Endothelial cell of umbilical vein (primary cell): ENCODE data around the gene RBMS3. TPM values are rescaled to one million over a fixed set of nuclear protein-coding genes. Genes with fewer than 3 reads are reported as not detected.

Experiments
- BruUV-seq: library from RNA; stranded (reverse); fragments of 400-500 nt; replicated peaks from 2 replicates; lab custom pipeline; 2021; lab: Mats Ljungman, UMichigan
- CTCF ChIA-PET: fragments of 300-600, 350-600 bp; sonication (Branson Sonifier 250); formaldehyde crosslinking; loops from one replicate; lab custom pipeline; 2021; ENCODE audit warnings: antibody characterized with exemption, inconsistent platforms; lab: Charles Lee
- POLR2A ChIA-PET: fragments of 300-600, 350-600 bp; sonication (Branson Sonifier 250); formaldehyde crosslinking; loops from one replicate; lab custom pipeline; 2021; ENCODE audit warnings: antibody characterized with exemption, inconsistent platforms; lab: Charles Lee
- DNase-seq: peaks from one replicate; pipeline ENCODE4 v3.0.0-alpha.2; 2011; ENCODE audit warnings: low read depth, low spot score
- FAIRE-seq: peaks from 2 replicates; lab custom pipeline; 2011; peaks lifted over from hg19 to GRCh38; lab: Jason Lieb, UNC
- H2AFZ ChIP-seq: 2 replicates; pipeline ENCODE4 v1.6.0; 2012; ENCODE audit warnings: low read depth, low read length, control low read depth, inconsistent platforms
- H3K27ac ChIP-seq: 2 replicates; pipeline ENCODE4 v1.5.1; 2011; ENCODE audit warnings: low read depth, mild to moderate bottlenecking, control low read depth, low read length, moderate library complexity; ENCODE audit not compliant: insufficient read depth
- H3K27me3 ChIP-seq, 2 experiments: 2 replicates each; pipeline versions ENCODE4 v1.6.0 to v1.6.1; 2011; ENCODE audit warnings: low read length in 2 of 2, mixed read lengths in 1 of 2; ENCODE audit not compliant: control insufficient read depth in 2 of 2, insufficient read depth in 2 of 2
- H3K36me3 ChIP-seq, 2 experiments: 2 replicates in 1 of 2; 3 replicates in 1 of 2; pipeline ENCODE4 v1.5.1; 2011; ENCODE audit warnings: low read length in 2 of 2, mild to moderate bottlenecking in 1 of 2, moderate library complexity in 1 of 2; ENCODE audit not compliant: control insufficient read depth in 2 of 2, insufficient read depth in 2 of 2; ENCODE audit errors: extremely low read depth in 1 of 2
- H3K4me1 ChIP-seq: 3 replicates; pipeline ENCODE4 v1.5.1; 2011; ENCODE audit warnings: mild to moderate bottlenecking, low read length; ENCODE audit not compliant: control insufficient read depth, insufficient read depth; ENCODE audit errors: extremely low read depth
- H3K4me2 ChIP-seq: 2 replicates; pipeline ENCODE4 v1.6.1; 2011; ENCODE audit warnings: low read length, control low read depth, mixed read lengths; ENCODE audit not compliant: insufficient read depth
- H3K4me3 ChIP-seq, 3 experiments: fragments of 200-600 bp in 1 of 3; sonication (generic), shearing (Covaris generic) in 1 of 3; replicated peaks in 1 of 3; 2 replicates each; pipeline ENCODE4 v1.5.1; 2011 to 2016; ENCODE audit warnings: control low read depth in 3 of 3, low read length in 3 of 3, mild to moderate bottlenecking in 2 of 3, inconsistent platforms in 1 of 3, low read depth in 1 of 3, moderate library complexity in 1 of 3; ENCODE audit not compliant: insufficient read depth in 1 of 3
- H3K79me2 ChIP-seq: 2 replicates; pipeline ENCODE4 v1.6.0; 2012; ENCODE audit warnings: low read length, inconsistent platforms; ENCODE audit not compliant: control insufficient read depth, insufficient read depth
- H3K9ac ChIP-seq: replicated peaks from 2 replicates; pipeline ENCODE3; 2011; ENCODE audit warnings: low read length, control low read depth; ENCODE audit not compliant: insufficient read depth; ENCODE audit errors: extremely low read depth
- H3K9me1 ChIP-seq: replicated peaks from 3 replicates; pipeline ENCODE4 v1.6.0; 2011; ENCODE audit warnings: mild to moderate bottlenecking, low read length; ENCODE audit not compliant: control insufficient read depth, insufficient read depth; ENCODE audit errors: extremely low read depth
- H3K9me3 ChIP-seq: replicated peaks from 2 replicates; pipeline ENCODE4 v1.5.1; 2012; ENCODE audit warnings: low read length, inconsistent platforms; ENCODE audit not compliant: control insufficient read depth, insufficient read depth
- H4K20me1 ChIP-seq: replicated peaks from 2 replicates; pipeline ENCODE3; 2011; ENCODE audit warnings: mild to moderate bottlenecking, low read length; ENCODE audit not compliant: control insufficient read depth, insufficient read depth; ENCODE audit errors: extremely low read depth
- EZH2 ChIP-seq: IDR thresholded peaks from 2 replicates; pipeline ENCODE4 v1.6.1; 2012; ENCODE audit warnings: borderline replicate concordance, low read depth, mild to moderate bottlenecking, moderate library complexity, low read length, inconsistent platforms; ENCODE audit not compliant: severe bottlenecking
- FOS ChIP-seq: IDR thresholded peaks from 2 replicates; pipeline ENCODE4 v1.6.1; 2011; ENCODE audit warnings: mild to moderate bottlenecking, low read length, moderate library complexity, borderline replicate concordance; ENCODE audit not compliant: insufficient read depth
- GATA2 ChIP-seq: IDR thresholded peaks from 2 replicates; pipeline ENCODE4 v1.7.0; 2011; ENCODE audit warnings: low read depth, mild to moderate bottlenecking, moderate library complexity, mixed read lengths, low read length; ENCODE audit not compliant: insufficient read length, insufficient read depth
- JUN ChIP-seq: IDR thresholded peaks from 2 replicates; pipeline ENCODE4 v1.6.1; 2011; ENCODE audit warnings: borderline replicate concordance, low read depth; ENCODE audit not compliant: insufficient read length, insufficient read depth
- MYC ChIP-seq: IDR thresholded peaks from one replicate; pipeline ENCODE4 v1.6.1; 2011; ENCODE audit warnings: mild to moderate bottlenecking, low read depth, low read length
- POLR2A ChIP-seq: IDR thresholded peaks from 2 replicates; pipeline ENCODE4 v1.6.1; 2012; ENCODE audit warnings: low read depth, mild to moderate bottlenecking, control low read depth, low read length
- POLR2AphosphoS5 ChIP-seq: IDR thresholded peaks from 2 replicates; pipeline ENCODE4 v1.6.1; 2012; ENCODE audit warnings: low read depth, mild to moderate bottlenecking, control low read depth, low read length, moderate library complexity; ENCODE audit not compliant: insufficient read depth
- dilution Hi-C: fragments of 300-500 bp; cut with MboI; formaldehyde crosslinking; loops from one replicate; pipeline ENCODE4 v1.15.0; 2019; ENCODE audit warnings: low sequenced_read_pairs; ENCODE audit not compliant: extremely low pct_ligation_motif_present
- intact Hi-C: fragments of 100-400 bp; cut with micrococcal nuclease; formaldehyde crosslinking; loops from one replicate; pipeline ENCODE4 v1.10.0; 2022
- polyA plus RNA-seq, 4 experiments: library from polyadenylated mRNA; depleted of rRNA in 3 of 4; stranded (reverse) in 3 of 4; unstranded in 1 of 4; fragments of >200 nt; gene quantifications; 2 replicates each; pipeline versions ENCODE4 v1.2.1 to v1.2.3, GENCODE V29; 2011 to 2012; ENCODE audit warnings: missing spikeins in 1 of 4
- total RNA-seq: library from RNA; stranded (reverse); gene quantifications from 2 replicates; pipeline ENCODE4 v1.2.3, GENCODE V29; 2021
- TF ChIP-seq, protein P1 (sequence below): IDR thresholded peaks from 2 replicates; pipeline ENCODE4 v1.6.1; 2011; ENCODE audit not compliant: insufficient read depth, insufficient read length
- TF ChIP-seq, protein P2 (sequence below), 2 donors: IDR thresholded peaks; 1 replicate in 1 of 2; 2 replicates in 1 of 2; pipeline ENCODE4 v1.5.1; 2011; ENCODE audit warnings: low read length in 2 of 2, mild to moderate bottlenecking in 2 of 2, moderate library complexity in 2 of 2, control low read depth in 1 of 2, inconsistent platforms in 1 of 2, low read depth in 1 of 2; ENCODE audit not compliant: insufficient read depth in 1 of 2; ENCODE audit errors: extremely low read depth in 1 of 2

RBMS3 gene
- total and polyA plus RNA-seq, 2 donors (not counting 3 experiments of a cell fraction or from before 2014, with no cell fraction given), result 13.6 to 42.3 TPM

DNA sequence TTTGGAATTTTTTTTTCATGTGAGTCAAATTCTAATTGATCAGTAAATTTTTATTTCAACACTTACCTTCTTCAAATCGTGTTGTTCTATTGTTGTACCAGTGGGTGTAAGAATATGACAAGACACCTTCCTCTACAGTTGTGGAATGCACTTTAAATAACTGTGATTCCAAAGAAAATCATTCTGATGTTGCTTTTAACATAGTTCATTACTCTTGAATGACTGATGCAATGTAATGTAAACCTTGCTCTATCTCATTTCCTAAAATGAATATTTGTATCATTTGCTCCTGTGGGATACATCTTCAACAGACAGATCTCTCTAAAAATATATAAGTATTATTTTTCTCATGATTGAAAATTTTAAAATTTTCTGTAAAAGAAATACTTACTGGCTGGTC is 313.4 kb downstream of the RBMS3 start:
- Histone ChIP-seq H3K4me3 (no peak overlapping the region), H3K27me3 (no peaks in the 10 kb centered on the region), H3K27ac (no peak overlapping the region), H4K20me1 (no peaks in the 10 kb centered on the region), H3K4me1 (no peaks in the 10 kb centered on the region), H3K79me2 (no peaks in the 10 kb centered on the region), H3K36me3 (no peaks in the 10 kb centered on the region), H3K9me3 (no peaks in the 10 kb centered on the region), H3K4me2 (no peak overlapping the region), H3K9ac (no peak overlapping the region), H2AFZ (no peak overlapping the region), H3K9me1 (no peaks in the 10 kb centered on the region)
- POLR2A ChIA-PET, result no interaction called here
- CTCF ChIA-PET, result no interaction called here
- FAIRE-seq (no peak), DNase-seq (no peak)
- dilution Hi-C loops (no loop called here), intact Hi-C loops (no loop called here)
- TF ChIP-seq EZH2, result no peak
- TF ChIP-seq, protein P1, sequence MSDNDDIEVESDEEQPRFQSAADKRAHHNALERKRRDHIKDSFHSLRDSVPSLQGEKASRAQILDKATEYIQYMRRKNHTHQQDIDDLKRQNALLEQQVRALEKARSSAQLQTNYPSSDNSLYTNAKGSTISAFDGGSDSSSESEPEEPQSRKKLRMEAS, result no peak
- TF ChIP-seq MYC, result no peak
- no peak for TF ChIP-seq POLR2AphosphoS5
- no peak for TF ChIP-seq POLR2A
- no peak for TF ChIP-seq GATA2
- no peak for TF ChIP-seq FOS
- TF ChIP-seq JUN, result no peak
- TF ChIP-seq, protein P2, sequence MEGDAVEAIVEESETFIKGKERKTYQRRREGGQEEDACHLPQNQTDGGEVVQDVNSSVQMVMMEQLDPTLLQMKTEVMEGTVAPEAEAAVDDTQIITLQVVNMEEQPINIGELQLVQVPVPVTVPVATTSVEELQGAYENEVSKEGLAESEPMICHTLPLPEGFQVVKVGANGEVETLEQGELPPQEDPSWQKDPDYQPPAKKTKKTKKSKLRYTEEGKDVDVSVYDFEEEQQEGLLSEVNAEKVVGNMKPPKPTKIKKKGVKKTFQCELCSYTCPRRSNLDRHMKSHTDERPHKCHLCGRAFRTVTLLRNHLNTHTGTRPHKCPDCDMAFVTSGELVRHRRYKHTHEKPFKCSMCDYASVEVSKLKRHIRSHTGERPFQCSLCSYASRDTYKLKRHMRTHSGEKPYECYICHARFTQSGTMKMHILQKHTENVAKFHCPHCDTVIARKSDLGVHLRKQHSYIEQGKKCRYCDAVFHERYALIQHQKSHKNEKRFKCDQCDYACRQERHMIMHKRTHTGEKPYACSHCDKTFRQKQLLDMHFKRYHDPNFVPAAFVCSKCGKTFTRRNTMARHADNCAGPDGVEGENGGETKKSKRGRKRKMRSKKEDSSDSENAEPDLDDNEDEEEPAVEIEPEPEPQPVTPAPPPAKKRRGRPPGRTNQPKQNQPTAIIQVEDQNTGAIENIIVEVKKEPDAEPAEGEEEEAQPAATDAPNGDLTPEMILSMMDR (IDR thresholded peaks at IDR 0.05; ENCODE audit: extremely low read depth in 1 of 2, insufficient read depth in 1 of 2, low read depth in 1 of 2, low read length in 2 of 2), result no peak
- no TSS peak for BruUV-seq
